GM12891 (cell line): ENCODE data around the gene MANF.
"Not testable (repeated sequence)": the region's sequence is repeated elsewhere in the genome, so short reads cannot be mapped to it uniquely, and the experiment has no call there.

Source experiments
- DNase-seq: peaks from one replicate; pipeline ENCODE4 v3.0.0; 2011; ENCODE audit warnings: low spot score; ENCODE audit not compliant: insufficient read length
- FAIRE-seq: peaks from 2 replicates; lab custom pipeline; 2011; peaks lifted over from hg19 to GRCh38; lab: Jason Lieb, UNC
- PAX5 ChIP-seq: IDR thresholded peaks from 2 replicates; pipeline ENCODE4 v1.6.1; 2011; ENCODE audit warnings: low read length, moderate library complexity, mild to moderate bottlenecking; ENCODE audit not compliant: insufficient read depth, severe bottlenecking
- POLR2A ChIP-seq: IDR thresholded peaks from 2 replicates; pipeline ENCODE4 v1.6.1; 2011; ENCODE audit warnings: low read depth, low read length, control low read depth
- POLR2AphosphoS5 ChIP-seq: IDR thresholded peaks from 2 replicates; pipeline ENCODE4 v1.6.1; 2011; ENCODE audit warnings: low read depth, low read length, control low read depth
- POU2F2 ChIP-seq: IDR thresholded peaks from 2 replicates; pipeline ENCODE4 v1.6.1; 2011; ENCODE audit warnings: low read depth, mild to moderate bottlenecking, control low read depth, low read length, moderate library complexity
- SPI1 ChIP-seq: IDR thresholded peaks from 2 replicates; pipeline ENCODE4 v1.6.1; 2011; ENCODE audit warnings: low read depth, low read length, control low read depth
- TAF1 ChIP-seq: IDR thresholded peaks from 2 replicates; pipeline ENCODE4 v1.6.1; 2011; ENCODE audit warnings: low read depth, low read length, control low read depth

MANF gene

GRCh38 chr3:51353131-51353530, 32.0 kb upstream of the MANF start:
- no peak for TF ChIP-seq POLR2A
- no peak for TF ChIP-seq PAX5
- TF ChIP-seq SPI1, result no peak
- no peak for TF ChIP-seq POU2F2
- no peak for TF ChIP-seq TAF1
- no peak for TF ChIP-seq POLR2AphosphoS5
- DNase-seq (no peak), FAIRE-seq (no peak)

DNA sequence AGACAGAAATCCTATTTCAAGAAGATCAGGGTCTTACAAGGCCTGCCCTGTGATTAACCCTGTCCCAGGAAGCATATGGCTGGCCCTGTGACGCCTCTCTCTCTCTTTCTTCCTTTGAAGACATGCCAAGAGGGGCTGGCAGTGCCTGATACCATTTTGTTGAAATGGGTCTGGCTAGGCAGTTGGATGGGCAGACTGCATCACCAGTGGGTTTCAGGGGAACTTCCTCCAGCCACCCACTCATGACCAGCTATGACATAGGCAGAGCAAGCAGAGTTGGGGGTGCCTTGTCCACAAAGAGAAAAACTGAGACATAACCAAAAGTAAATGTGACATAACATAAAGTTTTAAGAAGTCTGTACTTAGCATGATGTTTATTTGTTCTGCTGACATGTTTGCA, 31.4 kb upstream of the MANF start:
- TF ChIP-seq POLR2AphosphoS5, result no peak
- TF ChIP-seq POU2F2, result no peak
- no peak for TF ChIP-seq PAX5
- no peak for TF ChIP-seq TAF1
- no peak for TF ChIP-seq POLR2A
- no peak for TF ChIP-seq SPI1
- DNase-seq (no peak), FAIRE-seq (no peak)

GRCh38 chr3:51354172-51354571, 30.9 kb upstream of the MANF start:
- TF ChIP-seq PAX5 (no peak), POLR2AphosphoS5 (no peak), POU2F2 (no peak), TAF1 (no peak), SPI1 (no peak), POLR2A (no peak)
- FAIRE-seq, result no peak
- no peak for DNase-seq

- DNase-seq, result no peak
- no peak for FAIRE-seq
- TF ChIP-seq POLR2AphosphoS5 (no peak), PAX5 (no peak), POU2F2 (no peak), TAF1 (no peak), POLR2A (no peak), SPI1 (no peak)
Measured at GRCh38 chr3:51354731-51355615, 30.1 kb upstream of the MANF start.

DNA sequence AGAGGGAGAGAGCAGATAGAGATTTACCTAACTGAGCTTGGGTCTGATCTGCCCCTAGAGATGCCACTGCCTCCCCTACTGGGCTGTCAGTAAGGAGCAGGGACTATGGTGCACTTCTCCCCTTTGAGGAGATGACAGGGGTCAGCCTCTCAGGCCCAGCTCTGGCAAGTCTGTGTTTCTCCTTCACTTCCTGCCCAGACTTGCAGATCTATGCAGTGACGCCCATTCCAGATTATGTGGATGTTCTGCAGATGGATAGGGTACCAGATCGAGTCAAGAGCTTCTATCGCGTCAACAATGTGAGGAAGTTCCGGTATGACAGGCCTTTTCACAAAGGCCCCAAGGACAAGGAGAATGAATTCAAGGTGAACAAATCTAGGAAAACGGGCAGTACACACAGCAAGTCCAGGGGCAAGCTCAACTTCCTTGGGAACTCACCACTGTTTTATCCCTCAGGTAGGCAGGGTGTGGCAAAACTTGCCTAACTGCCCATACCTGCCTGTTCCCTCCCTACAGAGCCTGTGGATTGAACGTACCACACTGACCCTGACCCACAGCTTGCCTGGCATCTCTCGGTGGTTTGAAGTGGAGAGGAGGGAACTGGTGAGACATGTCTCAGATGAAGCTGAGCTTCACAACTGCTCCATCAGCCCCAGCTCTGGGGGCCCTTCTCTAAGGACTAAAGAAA, 29.1 kb upstream of the MANF start:
- FAIRE-seq, result no peak
- no peak for TF ChIP-seq SPI1
- no peak for TF ChIP-seq TAF1
- no peak for TF ChIP-seq POLR2AphosphoS5
- TF ChIP-seq POLR2A, result no peak
- TF ChIP-seq PAX5, result no peak
- TF ChIP-seq POU2F2, result no peak
- DNase-seq, result no peak

- DNase-seq, result no peak
- TF ChIP-seq POLR2AphosphoS5, result no peak
- no peak for TF ChIP-seq POLR2A
- TF ChIP-seq TAF1, result no peak
- TF ChIP-seq POU2F2, result no peak
- TF ChIP-seq SPI1, result no peak
- no peak for TF ChIP-seq PAX5
- no peak for FAIRE-seq
Measured at GRCh38 chr3:51357856-51358255, 27.2 kb upstream of the MANF start.

- TF ChIP-seq SPI1 (no peak), POLR2AphosphoS5 (no peak), POLR2A (no peak), PAX5 (no peak), TAF1 (no peak), POU2F2 (no peak)
- FAIRE-seq (no peak), DNase-seq (no peak)
Measured at GRCh38 chr3:51358981-51359380, 26.1 kb upstream of the MANF start.

DNA sequence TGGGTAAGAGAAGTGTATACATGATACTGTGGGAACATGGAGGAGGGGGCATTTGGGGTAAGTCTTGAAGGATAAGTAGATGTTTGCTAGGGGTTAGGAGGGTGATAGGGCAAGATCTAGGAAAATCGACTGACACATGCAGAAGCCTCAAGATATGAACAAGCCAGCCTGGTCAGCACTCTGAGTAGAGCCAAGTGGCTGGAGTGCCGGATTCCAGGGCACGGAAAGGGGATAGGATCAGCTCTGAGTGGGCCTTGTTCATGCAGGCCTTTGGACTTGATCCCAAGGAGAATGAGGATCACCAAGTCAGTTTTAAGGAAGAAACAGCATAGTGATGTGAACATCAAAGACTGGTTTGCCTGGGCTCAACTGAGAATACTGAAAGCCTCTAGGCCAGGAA, 24.3 kb upstream of the MANF start:
- FAIRE-seq (no peak), DNase-seq (no peak)
- no peak for TF ChIP-seq POU2F2

- TF ChIP-seq SPI1, result no peak
- TF ChIP-seq POU2F2, result no peak
- no peak for TF ChIP-seq TAF1
- TF ChIP-seq POLR2AphosphoS5, result no peak
- TF ChIP-seq POLR2A, result no peak
- TF ChIP-seq PAX5, result no peak
- FAIRE-seq (no peak), DNase-seq (no peak)
Measured at GRCh38 chr3:51361746-51362145, 23.3 kb upstream of the MANF start.

- TF ChIP-seq PAX5 (no peak), TAF1 (no peak), POU2F2 (no peak), SPI1 (no peak), POLR2AphosphoS5 (no peak), POLR2A (no peak)
- DNase-seq (no peak), FAIRE-seq (no peak)
Measured at GRCh38 chr3:51362476-51362875, 22.6 kb upstream of the MANF start.

- not testable (repeated sequence) for DNase-seq, FAIRE-seq
Measured at GRCh38 chr3:51368276-51368675, 16.8 kb upstream of the MANF start.
